Measurements from ENCODE around the gene PTTG1.

DNA sequence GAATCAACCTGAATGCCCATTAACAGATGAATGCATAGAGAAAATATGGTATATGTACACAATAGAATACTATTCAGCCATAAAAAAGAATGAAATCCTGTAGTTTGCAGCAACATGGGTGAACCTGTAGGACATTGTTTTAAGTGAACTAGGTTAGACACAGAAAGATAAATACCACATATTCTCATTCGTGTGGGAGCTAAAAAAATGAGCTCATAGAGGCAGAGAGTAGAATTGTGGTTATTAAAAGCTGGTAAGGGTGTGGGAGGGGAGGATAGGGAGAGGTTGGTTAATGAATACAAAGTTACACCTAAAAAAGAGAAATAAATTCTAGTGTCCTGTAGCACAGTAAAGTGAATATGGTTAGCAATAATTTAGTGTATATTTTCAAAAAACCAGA, 23.5 kb downstream of the PTTG1 start:
- TF ChIP-seq CTCF (conservative IDR thresholded peaks at IDR 0.05; ENCODE audit: low read depth, low read length): no peak
- no peak for TF ChIP-seq MAZ (IDR thresholded peaks at IDR 0.05; ENCODE audit: borderline replicate concordance, low read depth, low read length)

Data from IMR-90 (cell line).